Measurements from ENCODE around the gene GSK3B.

Gene GSK3B

DNA sequence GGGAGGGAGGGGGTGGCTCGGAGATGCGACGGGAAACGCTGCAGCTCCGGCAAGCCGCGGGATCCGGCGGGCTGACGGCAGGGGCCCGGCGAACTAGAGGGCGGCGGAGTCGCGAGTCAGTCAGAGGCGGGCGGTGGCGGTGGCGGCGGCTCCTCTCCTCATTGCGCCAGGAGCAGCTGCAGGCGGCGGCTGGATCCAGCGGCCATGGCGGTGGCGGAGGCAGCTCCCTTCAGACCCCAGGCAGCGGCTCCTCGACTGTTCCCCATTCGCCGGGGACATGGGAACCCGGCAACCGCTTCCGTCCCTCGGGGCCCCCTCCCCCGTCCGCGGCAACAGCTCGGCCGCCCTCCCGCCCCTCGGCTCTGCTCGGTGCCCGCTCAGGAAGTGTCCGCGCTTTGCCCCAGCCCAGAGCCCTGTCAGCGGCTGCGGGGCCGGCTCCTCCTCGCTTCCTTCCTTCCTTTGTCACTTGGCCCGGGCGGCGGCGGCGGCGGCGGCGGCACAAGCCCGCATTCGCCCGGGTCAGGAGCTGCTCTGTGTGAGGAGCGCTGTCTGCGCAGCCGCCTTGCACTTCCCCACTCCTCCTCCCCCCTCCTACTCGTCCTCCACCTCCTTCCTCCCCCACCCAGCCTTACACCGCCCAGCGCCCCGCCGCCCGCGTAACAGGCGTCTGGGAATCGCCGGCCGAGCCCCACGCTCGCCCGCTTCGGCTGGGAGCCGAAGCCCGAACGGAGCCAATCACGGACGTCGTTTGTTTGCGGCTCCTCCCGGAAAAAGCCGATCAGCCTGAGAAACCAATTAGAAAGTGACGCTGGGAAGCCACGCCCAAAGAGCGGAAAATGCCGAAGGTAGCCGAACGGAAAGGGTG lies at the start of gene GSK3B:
TSS of gene GSK3B (minus strand) at position 537 of the 865 bp plus-strand sequence. CDS start 1,013 bp downstream, outside the sequence.
- Mint-ChIP-seq H3K4me1 (peaks cover 28% of the 10 kb centered on the region), H3K9me3 (no peaks in the 10 kb centered on the region), H3K4me3 (no peak within 1 kb of the TSS), H3K27ac (no peak within 1 kb of the TSS), H3K36me3 (peaks cover 12% of the 10 kb centered on the region), H3K27me3 (peaks cover 11% of the 10 kb centered on the region)
- DNase-seq: peak; percentile 84
- CTCF ChIA-PET: interaction anchor here (1.5 kb wide), 1 partner anchor 323 kb away, joined by 5 read pairs; no protein-coding TSS in a partner anchor

DNA sequence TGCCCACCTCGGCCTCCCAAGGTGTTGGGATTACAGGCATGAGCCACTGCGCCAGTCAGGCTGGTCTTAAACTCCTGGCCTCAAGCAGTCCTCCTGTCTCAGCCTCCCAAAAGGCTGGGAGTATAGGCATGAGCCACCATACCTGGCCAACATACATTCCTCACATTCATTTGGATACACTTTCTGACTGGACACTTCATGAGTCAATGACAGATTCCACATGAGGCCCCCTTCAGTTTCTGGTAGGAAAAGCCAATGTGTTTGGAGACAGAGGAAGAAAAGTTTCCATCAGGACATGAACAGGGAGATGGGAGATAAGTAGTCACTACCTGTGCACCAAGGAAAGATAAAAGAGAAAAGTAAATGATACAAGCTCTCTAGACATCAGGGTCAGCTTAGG lies 49.4 kb upstream of the GSK3B start:
- Mint-ChIP-seq H3K27ac (no peak overlapping the region), H3K27me3 (no peaks in the 10 kb centered on the region), H3K4me1 (peaks cover 15% of the 10 kb centered on the region), H3K36me3 (no peaks in the 10 kb centered on the region), H3K9me3 (no peaks in the 10 kb centered on the region), H3K4me3 (no peak overlapping the region)
- CTCF ChIA-PET: no interaction called here
- DNase-seq: no peak

DNA sequence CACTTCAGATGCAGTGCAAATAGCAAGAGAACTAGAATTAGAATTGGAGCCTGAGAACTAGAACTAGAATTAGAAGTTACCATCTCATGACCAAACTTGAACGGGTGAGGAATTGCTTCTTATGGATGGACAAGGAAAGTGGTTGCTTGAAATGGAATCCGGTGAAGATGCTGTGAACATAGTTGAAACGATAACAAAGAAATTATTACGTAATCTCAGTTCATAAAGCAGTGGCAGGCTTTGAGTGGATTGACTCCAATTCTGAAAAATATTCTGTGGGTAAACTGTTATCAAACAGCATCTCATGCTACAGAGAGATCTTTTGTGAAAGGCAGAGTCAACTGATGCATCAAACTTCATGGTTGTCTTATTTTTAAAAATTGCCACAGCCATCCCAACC lies 48.0 kb upstream of the GSK3B start:
- Mint-ChIP-seq H3K4me3 (no peak overlapping the region), H3K27me3 (no peaks in the 10 kb centered on the region), H3K9me3 (no peaks in the 10 kb centered on the region), H3K27ac (no peak overlapping the region), H3K36me3 (no peaks in the 10 kb centered on the region), H3K4me1 (peaks cover 8% of the 10 kb centered on the region)
- no peak for DNase-seq
- CTCF ChIA-PET: no interaction called here

DNA sequence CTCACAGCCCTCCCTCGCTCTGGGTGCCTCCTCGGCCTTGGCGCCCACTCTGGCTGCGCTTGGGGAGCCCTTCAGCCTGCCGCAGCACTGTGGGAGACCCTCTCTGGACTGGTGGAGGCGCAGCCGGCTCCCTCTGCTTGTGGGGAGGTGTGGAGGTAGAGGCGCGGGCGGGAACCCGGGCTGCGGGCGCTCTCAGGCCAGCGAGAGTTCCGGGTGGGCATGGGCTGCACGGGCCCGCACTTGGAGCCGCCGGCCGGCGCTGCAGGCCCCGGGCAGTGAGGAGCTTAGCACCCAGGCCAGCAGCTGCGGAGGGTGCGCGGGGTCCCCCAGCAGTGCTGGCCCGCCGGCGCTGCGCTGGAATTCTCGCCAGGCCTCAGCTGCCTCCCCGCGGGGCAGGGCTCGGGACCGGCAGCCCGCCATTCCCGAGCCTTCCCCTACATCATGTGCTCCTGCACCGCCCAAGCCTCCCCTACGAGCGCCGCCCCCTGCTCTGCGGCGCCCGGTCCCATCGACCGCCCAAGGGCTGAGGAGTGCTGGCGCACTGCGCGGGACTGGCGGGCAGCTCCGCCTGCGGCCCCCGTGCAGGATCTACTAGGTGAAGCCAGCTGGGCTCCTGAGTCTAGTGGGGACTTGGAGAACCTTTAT lies 46.0 kb upstream of the GSK3B start:
- H3K4me1 Mint-ChIP-seq: no peaks in the 10 kb centered on the region
- DNase-seq: no peak
- no peaks in the 10 kb centered on the region for H3K27me3 Mint-ChIP-seq
- H3K36me3 Mint-ChIP-seq: no peaks in the 10 kb centered on the region
- CTCF ChIA-PET: interaction anchor here (0.7 kb wide), 1 partner anchor 9 kb away, joined by 3 read pairs; no protein-coding TSS in a partner anchor
- H3K4me3 Mint-ChIP-seq: no peak overlapping the region
- no peaks in the 10 kb centered on the region for H3K9me3 Mint-ChIP-seq
- H3K27ac Mint-ChIP-seq: no peak overlapping the region

DNA sequence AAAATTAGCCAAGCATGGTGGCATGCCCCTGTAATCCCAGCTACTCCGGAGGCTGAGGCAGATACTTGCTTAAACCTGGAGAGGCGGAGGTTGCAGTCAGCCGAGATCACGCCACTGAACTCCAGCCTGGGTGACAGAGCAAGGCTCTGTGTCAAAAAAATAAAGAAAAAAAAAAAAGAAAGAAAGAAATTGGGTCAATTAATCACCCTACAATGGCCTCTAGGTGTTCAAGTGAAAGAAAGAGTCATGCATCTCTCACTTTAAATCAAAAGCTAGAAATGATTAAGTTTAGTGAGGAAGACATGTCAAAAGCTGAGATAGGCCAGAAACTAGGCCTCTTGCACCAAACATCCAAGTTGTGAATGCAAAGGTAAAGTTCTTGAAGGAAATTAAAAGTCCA lies 44.9 kb upstream of the GSK3B start:
- H3K27me3 Mint-ChIP-seq: no peaks in the 10 kb centered on the region
- H3K36me3 Mint-ChIP-seq: no peaks in the 10 kb centered on the region
- H3K4me1 Mint-ChIP-seq: no peaks in the 10 kb centered on the region
- no peak overlapping the region for H3K27ac Mint-ChIP-seq
- CTCF ChIA-PET: no interaction called here
- DNase-seq: no peak
- H3K9me3 Mint-ChIP-seq: no peaks in the 10 kb centered on the region
- no peak overlapping the region for H3K4me3 Mint-ChIP-seq

DNA sequence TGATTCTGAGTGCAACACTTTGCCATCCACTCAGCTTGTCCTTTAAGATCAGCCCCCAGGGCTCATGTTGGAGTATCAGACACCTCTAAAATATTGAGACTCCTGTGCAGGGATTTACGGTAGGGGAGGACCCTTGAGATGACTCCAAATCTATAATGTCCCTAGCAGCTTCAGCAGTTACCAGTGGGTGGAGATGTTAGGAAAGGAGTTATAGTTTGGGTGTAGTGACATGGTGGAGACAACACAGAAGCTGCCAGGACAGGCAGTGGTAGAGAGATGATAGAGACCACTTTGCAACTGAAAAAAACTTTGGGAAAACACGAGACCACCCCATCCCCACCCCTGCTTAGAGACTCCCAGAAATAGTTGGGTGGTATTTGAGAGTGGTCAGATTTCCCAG lies 43.3 kb upstream of the GSK3B start:
- no peak overlapping the region for H3K4me3 Mint-ChIP-seq
- no peaks in the 10 kb centered on the region for H3K27me3 Mint-ChIP-seq
- DNase-seq: no peak
- no peaks in the 10 kb centered on the region for H3K9me3 Mint-ChIP-seq
- CTCF ChIA-PET: no interaction called here
- H3K36me3 Mint-ChIP-seq: no peaks in the 10 kb centered on the region
- H3K27ac Mint-ChIP-seq: no peak overlapping the region
- H3K4me1 Mint-ChIP-seq: no peaks in the 10 kb centered on the region

DNA sequence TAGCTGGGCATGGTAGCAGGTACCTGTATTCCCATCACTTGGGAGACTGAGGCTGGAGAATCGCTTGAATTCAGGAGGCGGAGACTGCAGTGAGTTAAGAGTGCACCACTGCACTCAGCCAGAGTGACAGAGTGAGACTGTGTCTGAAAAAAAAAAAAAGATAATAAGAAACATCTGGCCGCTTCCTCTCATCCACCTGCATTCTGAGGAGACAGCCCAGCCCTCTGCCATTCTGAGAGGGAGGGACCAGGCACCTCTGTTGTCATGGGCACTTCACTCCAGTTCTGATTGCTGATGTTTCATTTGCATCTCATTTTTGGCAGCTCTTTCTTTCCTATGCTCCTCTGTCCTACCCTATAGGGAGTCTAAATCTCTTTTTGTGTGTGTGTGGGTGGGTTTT lies 36.4 kb upstream of the GSK3B start:
- CTCF ChIA-PET: no interaction called here
- no peak overlapping the region for H3K27ac Mint-ChIP-seq
- no peaks in the 10 kb centered on the region for H3K4me1 Mint-ChIP-seq
- no peaks in the 10 kb centered on the region for H3K36me3 Mint-ChIP-seq
- H3K4me3 Mint-ChIP-seq: no peak overlapping the region
- DNase-seq: no peak
- no peaks in the 10 kb centered on the region for H3K9me3 Mint-ChIP-seq
- no peaks in the 10 kb centered on the region for H3K27me3 Mint-ChIP-seq

- Mint-ChIP-seq H3K9me3 (no peaks in the 10 kb centered on the region), H3K4me1 (no peaks in the 10 kb centered on the region), H3K27ac (no peak overlapping the region), H3K27me3 (no peaks in the 10 kb centered on the region), H3K36me3 (no peaks in the 10 kb centered on the region), H3K4me3 (no peak overlapping the region)
- no peak for DNase-seq
- CTCF ChIA-PET: no interaction called here
Observed at GRCh38 chr3:120129718-120130513, 35.7 kb upstream of the GSK3B start.

DNA sequence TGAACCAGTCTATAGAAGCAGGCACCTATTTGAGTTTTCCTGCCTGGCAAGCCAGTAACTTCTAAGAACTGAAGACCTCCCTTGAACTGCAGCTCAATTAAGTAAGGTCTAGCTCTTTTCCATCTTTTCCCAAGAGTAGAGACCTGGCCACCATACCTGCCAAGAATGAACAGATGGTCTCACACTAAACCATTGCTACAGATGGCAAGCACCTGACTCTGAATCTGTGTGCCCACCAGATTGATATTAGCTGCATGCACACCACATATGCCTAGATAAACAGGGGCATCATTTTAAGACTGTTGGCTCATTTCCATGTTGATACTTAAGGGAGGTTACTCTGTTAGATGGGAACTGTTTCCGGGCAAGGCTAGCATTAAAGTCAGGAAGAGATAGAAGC lies 34.8 kb upstream of the GSK3B start:
- CTCF ChIA-PET: no interaction called here
- Mint-ChIP-seq H3K4me3 (no peak overlapping the region), H3K9me3 (no peaks in the 10 kb centered on the region)

DNA sequence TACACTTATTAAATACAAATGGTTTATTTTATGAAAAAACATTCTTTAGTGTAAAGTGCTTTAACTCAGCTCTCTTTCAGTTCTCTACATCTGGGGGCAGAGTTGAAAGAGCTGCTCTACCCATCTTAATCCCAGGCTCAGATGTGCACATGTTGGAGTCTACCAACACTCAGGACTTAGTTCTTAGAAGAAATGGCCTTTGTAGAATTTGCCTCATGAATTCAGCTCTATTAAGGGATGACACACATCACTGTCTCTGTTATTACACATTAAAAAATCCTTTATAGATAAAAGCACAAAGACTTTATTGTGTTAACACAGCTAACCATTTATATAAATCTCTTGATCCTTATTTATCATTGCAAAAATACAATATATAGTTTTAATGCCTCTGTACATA lies 31.7 kb upstream of the GSK3B start:
- Mint-ChIP-seq H3K9me3 (no peaks in the 10 kb centered on the region), H3K27me3 (peaks cover 4% of the 10 kb centered on the region), H3K4me1 (no peaks in the 10 kb centered on the region), H3K27ac (no peak overlapping the region), H3K4me3 (no peak overlapping the region), H3K36me3 (no peaks in the 10 kb centered on the region)
- CTCF ChIA-PET: no interaction called here
- DNase-seq: no peak

More for the DNA sequence above, 34.8 kb upstream of the GSK3B start:
- no peak for DNase-seq
- Mint-ChIP-seq H3K4me1 (no peaks in the 10 kb centered on the region), H3K27me3 (no peaks in the 10 kb centered on the region), H3K36me3 (no peaks in the 10 kb centered on the region), H3K27ac (no peak overlapping the region)

DNA sequence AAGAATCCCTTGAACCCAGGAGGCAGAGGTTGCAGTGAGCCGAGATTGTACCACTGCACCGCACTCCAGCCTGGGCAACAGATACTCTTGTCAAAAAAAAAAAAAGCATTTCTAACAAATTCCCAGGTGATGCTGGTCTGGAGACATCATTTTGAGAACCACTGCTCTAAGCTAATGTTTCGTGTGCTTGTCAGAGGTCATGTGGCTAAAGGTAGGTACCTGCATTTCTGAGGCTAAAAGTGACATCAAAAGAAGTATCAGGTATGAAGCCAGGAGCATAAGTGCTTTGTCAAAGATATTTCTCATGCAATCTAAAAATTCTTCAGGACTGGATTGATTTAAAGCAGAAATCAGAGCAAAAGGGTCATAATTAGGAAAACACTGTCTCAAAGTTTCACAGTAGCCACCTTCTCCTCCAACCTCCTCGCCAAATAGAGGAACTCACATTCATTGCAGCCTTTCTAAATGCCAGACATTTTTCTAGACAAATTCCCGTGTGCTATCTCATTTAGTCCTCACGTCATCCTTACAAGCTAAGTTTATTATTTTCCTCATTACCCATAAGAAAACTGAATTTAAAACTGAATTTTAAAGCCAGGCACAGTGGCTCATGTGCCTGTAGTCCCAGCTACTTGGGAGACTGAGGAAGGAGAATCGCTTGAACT lies 25.7 kb upstream of the GSK3B start:
- CTCF ChIA-PET: no interaction called here
- DNase-seq: no peak
- Mint-ChIP-seq H3K4me1 (no peaks in the 10 kb centered on the region), H3K27ac (no peak overlapping the region), H3K27me3 (peaks cover 4% of the 10 kb centered on the region), H3K4me3 (no peak overlapping the region), H3K9me3 (peaks cover 11% of the 10 kb centered on the region), H3K36me3 (no peaks in the 10 kb centered on the region)

GRCh38 chr3:120114981-120115380 lies 20.7 kb upstream of the GSK3B start:
- H3K9me3 Mint-ChIP-seq: peaks cover 11% of the 10 kb centered on the region
- DNase-seq: no peak
- H3K4me1 Mint-ChIP-seq: no peaks in the 10 kb centered on the region
- CTCF ChIA-PET: no interaction called here
- H3K4me3 Mint-ChIP-seq: no peak overlapping the region
- H3K27ac Mint-ChIP-seq: no peak overlapping the region
- H3K27me3 Mint-ChIP-seq: no peaks in the 10 kb centered on the region
- H3K36me3 Mint-ChIP-seq: no peaks in the 10 kb centered on the region

DNA sequence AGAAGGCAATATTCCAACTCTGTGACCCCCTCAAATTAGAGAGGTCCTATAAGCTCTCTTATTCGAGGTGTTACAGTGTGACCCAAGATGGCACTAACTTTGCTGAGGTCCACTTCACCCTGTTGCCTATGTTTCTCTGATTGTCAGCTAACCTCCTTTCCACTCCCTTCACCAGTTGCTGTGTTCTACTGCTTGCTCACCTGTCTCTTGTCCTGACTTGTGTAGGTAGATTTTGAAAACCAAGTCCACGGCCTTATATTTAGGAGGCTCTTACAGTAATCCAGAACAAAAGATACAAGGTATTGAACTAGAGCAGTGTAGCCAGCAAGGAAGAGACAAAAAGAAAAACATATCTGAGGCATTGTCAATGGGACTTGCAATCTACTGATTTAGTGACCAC lies 20.1 kb upstream of the GSK3B start:
- no peaks in the 10 kb centered on the region for H3K4me1 Mint-ChIP-seq

More for the DNA sequence above, 20.1 kb upstream of the GSK3B start:
- CTCF ChIA-PET: no interaction called here
- no peak for DNase-seq
- Mint-ChIP-seq H3K27ac (no peak overlapping the region), H3K27me3 (no peaks in the 10 kb centered on the region), H3K4me3 (no peak overlapping the region), H3K9me3 (peaks cover 11% of the 10 kb centered on the region), H3K36me3 (no peaks in the 10 kb centered on the region)
